Measurements from ENCODE around the gene CCDC74A. TPM values are rescaled to one million over a fixed set of nuclear protein-coding genes. Genes with fewer than 3 reads are reported as not detected.

Gene CCDC74A
- total and polyA plus RNA-seq, 9 of the 15 experiments (the other 6 are each of a cell fraction or from before 2014, with no cell fraction given) = 1.1 to 38.1 (median 9.6) TPM

DNA sequence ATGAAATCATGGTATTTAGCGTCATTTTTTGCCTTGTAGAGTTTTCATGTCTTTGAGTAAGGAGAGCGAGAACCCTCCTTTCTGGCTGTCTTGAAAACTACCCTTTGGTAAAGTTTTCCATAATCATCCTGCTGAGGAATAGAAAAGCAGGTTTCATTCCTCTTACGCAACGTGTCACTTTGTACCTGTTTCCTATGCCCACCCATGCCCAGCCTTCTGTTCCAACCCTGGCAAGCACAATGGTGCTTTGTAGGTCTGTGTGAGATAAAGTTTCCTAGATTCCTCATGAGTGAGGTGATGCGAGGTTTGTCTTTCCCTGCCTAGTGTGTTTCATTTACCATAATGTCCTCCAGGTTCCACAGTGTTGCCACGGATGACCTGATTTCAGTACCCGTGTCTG lies 29.3 kb downstream of the CCDC74A start (continued):
- peak; percentile 57; the same call in 1 of the 2 replicates for TF ChIP-seq CEBPB (tag; IDR thresholded peaks at IDR 0.05)

DNA sequence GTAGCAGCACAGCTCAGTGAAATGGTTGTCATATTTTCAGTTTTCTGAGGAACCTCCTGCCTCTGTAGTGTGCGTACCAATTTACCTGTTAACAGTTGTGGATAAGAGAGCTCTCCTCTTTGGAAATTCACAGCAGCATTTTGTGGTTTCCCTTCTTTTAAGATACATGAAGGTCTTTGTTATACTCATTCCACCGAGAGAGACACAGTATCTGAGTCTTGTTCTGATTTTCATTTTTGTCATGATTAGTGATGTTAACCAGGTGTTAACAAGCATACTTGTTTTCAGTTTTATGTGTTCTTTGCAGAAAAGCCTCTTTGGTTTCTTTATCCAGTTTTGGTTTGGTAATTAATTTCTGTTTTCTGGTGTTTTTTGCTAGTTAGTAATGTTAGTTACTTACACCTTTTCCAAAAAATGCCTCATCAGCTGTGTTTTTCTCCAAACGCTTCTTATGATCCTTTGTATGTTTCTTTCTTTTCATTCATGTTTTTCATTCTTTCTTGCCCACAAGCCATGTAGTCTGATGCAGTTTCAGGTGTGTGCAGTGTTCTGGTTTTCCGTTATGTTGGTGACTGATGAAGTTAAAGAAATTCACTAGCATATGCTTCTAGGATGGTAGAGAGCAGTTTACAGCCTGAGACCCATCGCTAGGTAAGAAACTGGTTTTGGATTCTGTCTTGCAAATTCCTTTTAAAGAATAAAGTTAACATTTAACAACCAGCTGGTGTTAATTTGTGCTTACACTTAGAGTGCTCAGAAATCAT lies 30.1 kb downstream of the CCDC74A start:
- Histone ChIP-seq H3K9ac (ENCODE audit: insufficient read depth in 1 of 2, low read depth in 2 of 2, low read length in 2 of 2) (no peak overlapping the region), H3K36me3 (ENCODE audit: control insufficient read depth, insufficient read depth, low read length) (no peaks in the 10 kb centered on the region), H3K4me3 (no peak overlapping the region), H3K27ac (ENCODE audit: extremely low read depth, low read depth, low read length) (no peak overlapping the region), H3K4me2 (ENCODE audit: insufficient read depth, low read length) (no peak overlapping the region), H3K9me3 (replicated peaks; ENCODE audit: control insufficient read depth, insufficient read depth, low read depth, low read length) (no peaks in the 10 kb centered on the region), H4K20me1 (replicated peaks; ENCODE audit: control insufficient read depth, insufficient read depth, low read length) (no peaks in the 10 kb centered on the region), H2AFZ (ENCODE audit: low read depth, low read length) (no peak overlapping the region), H3K27me3 (ENCODE audit: control insufficient read depth in 2 of 2, insufficient read depth in 2 of 2, low read length in 2 of 2) (peaks cover 8 to 18% of the 10 kb centered on the region in 2 experiments; a peak in 2 of 5 replicates), H3K79me2 (ENCODE audit: control insufficient read depth, insufficient read depth, low read length) (no peaks in the 10 kb centered on the region), H3K4me1 (replicated peaks in 1 of 2; ENCODE audit: control insufficient read depth in 2 of 2, insufficient read depth in 2 of 2, low read length in 2 of 2) (no peaks in the 10 kb centered on the region), H3K9me1 (ENCODE audit: control insufficient read depth, insufficient read depth, low read length) (no peaks in the 10 kb centered on the region)
- in situ Hi-C loops (cut with MboI) = loop anchor here (25.0 kb wide), 1 partner anchor 580 kb away; no protein-coding TSS in a partner anchor
- FAIRE-seq (no peak), ATAC-seq (no peak), DNase-seq (ENCODE audit: extremely low read depth in 1 of 4, low spot score in 3 of 4) (no peak)
- ChIA-PET CTCF (ENCODE audit: low intra/inter-chr PET ratio) (no interaction called here), POLR2A (no interaction called here)
- no TSS peak for BruUV-seq (replicated peaks)
- WGBS (ENCODE audit: insufficient coverage, low coverage, missing lambda C conversion rate) = 9% methylated on average over 5 of the region's 5 CpGs
- intact Hi-C loops (cut with micrococcal nuclease) = no loop called here
- peak; percentile 19; the same call in 1 of the 2 replicates for TF ChIP-seq ZNF316 (IDR thresholded peaks at IDR 0.05)
- TF ChIP-seq, protein P1, sequence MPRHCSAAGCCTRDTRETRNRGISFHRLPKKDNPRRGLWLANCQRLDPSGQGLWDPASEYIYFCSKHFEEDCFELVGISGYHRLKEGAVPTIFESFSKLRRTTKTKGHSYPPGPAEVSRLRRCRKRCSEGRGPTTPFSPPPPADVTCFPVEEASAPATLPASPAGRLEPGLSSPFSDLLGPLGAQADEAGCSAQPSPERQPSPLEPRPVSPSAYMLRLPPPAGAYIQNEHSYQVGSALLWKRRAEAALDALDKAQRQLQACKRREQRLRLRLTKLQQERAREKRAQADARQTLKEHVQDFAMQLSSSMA (CRISPR knock-in tag; IDR thresholded peaks at IDR 0.05) = no peak

Data from K562 (cell line).